IMR-90 (cell line): ENCODE data around the gene HHATL. TPM values are rescaled to one million over a fixed set of nuclear protein-coding genes. Genes with fewer than 3 reads are reported as not detected.

Experiments used
- ATAC-seq: fragments of 200-7000 bp; cut with Tn5 transposase; 2 replicates; pipeline ENCODE4 v1.9.1; 2020; ENCODE audit warnings: low read depth, mild to moderate bottlenecking, moderate library complexity
- BruUV-seq: library from RNA; stranded (reverse); fragments of 400-500 nt; replicated peaks from 2 replicates; lab custom pipeline; 2021; lab: Mats Ljungman, UMichigan
- CTCF ChIA-PET: fragments of 300-600 bp; formaldehyde crosslinking; extraction: SDS; loops from one replicate; lab custom pipeline; 2021; ENCODE audit warnings: antibody characterized with exemption; lab: Yijun Ruan, JAX
- POLR2A ChIA-PET: fragments of 300-600 bp; sonication (Branson Sonifier 250); formaldehyde crosslinking; loops from one replicate; lab custom pipeline; 2022; ENCODE audit warnings: antibody characterized with exemption; ENCODE audit not compliant: unreplicated experiment; lab: Charles Lee
- DNase-seq: peaks from one replicate; pipeline ENCODE4 v3.0.0; 2013
- H2AFZ ChIP-seq: replicated peaks from 2 replicates; pipeline ENCODE3; 2013; ENCODE audit warnings: low read length, mild to moderate bottlenecking; ENCODE audit not compliant: poor library complexity
- H2AK5ac ChIP-seq: 2 replicates; pipeline ENCODE4 v1.6.1; 2013; ENCODE audit warnings: low read depth, low read length, inconsistent platforms
- H2AK9ac ChIP-seq: replicated peaks from 2 replicates; pipeline ENCODE3; 2013; ENCODE audit warnings: mild to moderate bottlenecking, low read depth, low read length, moderate library complexity; ENCODE audit not compliant: poor library complexity
- H2BK120ac ChIP-seq: 2 replicates; pipeline ENCODE4 v1.6.1; 2013; ENCODE audit warnings: low read depth, low read length, inconsistent platforms
- H2BK15ac ChIP-seq: 3 replicates; pipeline ENCODE4 v1.6.1; 2013; ENCODE audit warnings: low read depth, low read length, inconsistent platforms
- H2BK20ac ChIP-seq: 2 replicates; pipeline ENCODE4 v1.6.1; 2013; ENCODE audit warnings: low read depth, mild to moderate bottlenecking, inconsistent platforms, low read length, moderate library complexity
- H2BK5ac ChIP-seq: 2 replicates; pipeline ENCODE4 v1.6.1; 2013; ENCODE audit warnings: mild to moderate bottlenecking, low read depth, low read length, inconsistent platforms; ENCODE audit not compliant: poor library complexity, severe bottlenecking
- H3K14ac ChIP-seq: replicated peaks from 2 replicates; pipeline ENCODE4 v1.6.1; 2013; ENCODE audit warnings: low read depth, low read length, inconsistent platforms
- H3K18ac ChIP-seq: 2 replicates; pipeline ENCODE4 v1.6.1; 2013; ENCODE audit warnings: low read depth, low read length, control low read depth
- H3K23ac ChIP-seq: 2 replicates; pipeline ENCODE4 v1.6.1; 2013; ENCODE audit warnings: low read depth, low read length, inconsistent platforms
- H3K27ac ChIP-seq: 2 replicates; pipeline ENCODE4 v1.5.1; 2013; ENCODE audit warnings: mild to moderate bottlenecking, control low read depth, low read length; ENCODE audit not compliant: insufficient read depth
- H3K27me3 ChIP-seq: 2 replicates; pipeline ENCODE4 v1.6.1; 2013; ENCODE audit warnings: low read length; ENCODE audit not compliant: control insufficient read depth, insufficient read depth
- H3K36me3 ChIP-seq: 2 replicates; pipeline ENCODE4 v1.6.1; 2013; ENCODE audit warnings: low read length, mixed read lengths; ENCODE audit not compliant: control insufficient read depth, insufficient read depth
- H3K4ac ChIP-seq: 2 replicates; pipeline ENCODE4 v1.6.1; 2013; ENCODE audit warnings: low read depth, low read length, inconsistent platforms
- H3K4me1 ChIP-seq: 2 replicates; pipeline ENCODE4 v1.6.1; 2013; ENCODE audit warnings: low read length, mixed read lengths; ENCODE audit not compliant: control insufficient read depth, insufficient read depth
- H3K4me2 ChIP-seq: 2 replicates; pipeline ENCODE4 v1.6.1; 2013; ENCODE audit warnings: low read depth, mild to moderate bottlenecking, control low read depth, low read length, moderate library complexity
- H3K4me3 ChIP-seq: 2 replicates; pipeline ENCODE4 v1.5.1; 2013; ENCODE audit warnings: low read depth, mild to moderate bottlenecking, control low read depth, low read length, moderate library complexity; ENCODE audit not compliant: insufficient read depth
- H3K56ac ChIP-seq: 2 replicates; pipeline ENCODE4 v1.6.1; 2013; ENCODE audit warnings: low read length, inconsistent platforms; ENCODE audit not compliant: insufficient read depth; ENCODE audit errors: extremely low read depth
- H3K79me1 ChIP-seq, 2 experiments: 2 replicates each; pipeline ENCODE4 v1.6.1; 2013; ENCODE audit warnings: low read length in 2 of 2, inconsistent platforms in 1 of 2, low read depth in 1 of 2
- H3K9ac ChIP-seq: 2 replicates; pipeline ENCODE4 v1.6.1; 2013; ENCODE audit warnings: low read depth, low read length, control low read depth
- H3K9me1 ChIP-seq: 2 replicates; pipeline ENCODE4 v1.6.1; 2013; ENCODE audit warnings: low read length, inconsistent platforms; ENCODE audit not compliant: insufficient read depth
- H3K9me3 ChIP-seq: 2 replicates; pipeline ENCODE4 v1.6.1; 2013; ENCODE audit warnings: low read length; ENCODE audit not compliant: control insufficient read depth, insufficient read depth
- H4K20me1 ChIP-seq: 2 replicates; pipeline ENCODE4 v1.6.1; 2013; ENCODE audit warnings: low read length, inconsistent platforms; ENCODE audit not compliant: insufficient read depth
- H4K5ac ChIP-seq: 2 replicates; pipeline ENCODE4 v1.6.1; 2013; ENCODE audit warnings: mild to moderate bottlenecking, low read depth, low read length, control low read depth
- H4K8ac ChIP-seq, 2 experiments: 2 replicates each; pipeline ENCODE4 v1.6.1; 2013; ENCODE audit warnings: low read depth in 2 of 2, low read length in 2 of 2, control low read depth in 1 of 2, inconsistent platforms in 1 of 2
- H4K91ac ChIP-seq: 2 replicates; pipeline ENCODE4 v1.6.1; 2013; ENCODE audit warnings: low read depth, low read length, inconsistent platforms; ENCODE audit not compliant: insufficient read depth
- CHD1 ChIP-seq: IDR thresholded peaks from 2 replicates; pipeline ENCODE4 v1.6.1; 2012; ENCODE audit warnings: low read depth, low read length, improper control_type of control experiment
- FOS ChIP-seq: fragments of 150-350 bp; IDR thresholded peaks from 2 replicates; pipeline ENCODE4 v1.6.1; 2016; ENCODE audit warnings: low read depth, low read length
- MAFK ChIP-seq: IDR thresholded peaks from 2 replicates; pipeline ENCODE4 v1.6.1; 2012; ENCODE audit warnings: low read depth, low read length, improper control_type of control experiment
- POLR2A ChIP-seq: IDR thresholded peaks from 2 replicates; pipeline ENCODE4 v1.6.1; 2012; ENCODE audit warnings: mild to moderate bottlenecking, low read depth, low read length
- RFX5 ChIP-seq: IDR thresholded peaks from 2 replicates; pipeline ENCODE4 v1.8.0; 2012; ENCODE audit warnings: low read depth, mild to moderate bottlenecking, low read length, moderate library complexity
- SMC3 ChIP-seq: fragments of 150-350 bp; IDR thresholded peaks from 2 replicates; pipeline ENCODE4 v1.6.1; 2016; ENCODE audit warnings: low read depth, mild to moderate bottlenecking, antibody characterized with exemption, low read length, moderate library complexity
- WGBS, 2 experiments: methylation state at CpG; one replicate each; pipeline versions ENCODE4 v1.1.5 to v1.1.7; 2013; ENCODE audit warnings: missing lambda C conversion rate in 2 of 2; ENCODE audit not compliant: insufficient read length in 1 of 2; ENCODE audit errors: extremely low coverage in 2 of 2; 5-methylcytosine and 5-hydroxymethylcytosine counted together
- dilution Hi-C: fragments of 300-500 bp; cut with HindIII; formaldehyde crosslinking; loops from one replicate; pipeline ENCODE4 v1.14.3; 2018; ENCODE audit warnings: low sequenced_read_pairs; ENCODE audit not compliant: unreplicated experiment
- in situ Hi-C: fragments of 300-500 bp; cut with MboI; formaldehyde crosslinking; loops from 3 replicates; pipeline ENCODE4 v1.14.3; 2019; ENCODE audit warnings: low sequenced_read_pairs, inconsistent platforms, mixed read lengths
- intact Hi-C: fragments of 100-400 bp; cut with micrococcal nuclease; formaldehyde crosslinking; loops from 2 replicates; pipeline ENCODE4 v1.10.0; 2022
- polyA plus RNA-seq, 3 experiments: library from polyadenylated mRNA; depleted of rRNA; stranded (reverse); fragments of >200 nt; gene quantifications; 2 replicates each; pipeline ENCODE4 v1.2.3, GENCODE V29; 2012; ENCODE audit warnings: low replicate concordance in 1 of 3
- total RNA-seq: library from RNA; depleted of rRNA; stranded (reverse); fragments of >200 nt; gene quantifications from 2 replicates; pipeline ENCODE4 v1.2.3, GENCODE V29; 2012

The HHATL gene
- total and polyA plus RNA-seq, 2 of the 4 experiments (the other 2 are of a cell fraction) = not detected

DNA sequence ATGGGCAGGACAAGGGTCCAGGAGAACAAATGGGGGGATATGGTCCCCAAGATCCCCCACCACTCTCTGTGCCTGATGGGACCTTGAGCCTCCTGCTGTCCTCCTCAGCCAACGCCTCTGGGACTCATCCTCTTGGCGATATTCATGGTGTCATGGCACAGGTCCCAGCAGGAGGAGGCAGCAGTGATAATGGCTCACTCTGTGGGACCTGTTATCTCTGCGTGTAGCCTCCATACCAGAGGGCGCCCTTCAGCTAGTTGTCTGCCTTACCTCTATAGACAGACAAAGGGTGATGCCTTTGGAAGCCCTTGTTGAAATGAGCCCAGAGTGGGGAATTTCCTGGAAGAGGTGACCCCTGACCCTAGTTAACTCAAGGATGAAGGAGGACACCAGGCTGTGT, 41.7 kb downstream of the HHATL start:
- H2AK9ac ChIP-seq = no peak overlapping the region
- no peak overlapping the region for H3K4me3 ChIP-seq
- DNase-seq = no peak
- H3K27me3 ChIP-seq = no peaks in the 10 kb centered on the region
- H3K36me3 ChIP-seq = peaks cover 21% of the 10 kb centered on the region; the same call in 1 of the 2 replicates
- peaks cover 22% of the 10 kb centered on the region for H3K9me1 ChIP-seq
- no peak overlapping the region for H3K23ac ChIP-seq
- ATAC-seq = no peak
- H2AK5ac ChIP-seq = no peak overlapping the region
- in situ Hi-C loops (no loop called here), dilution Hi-C loops (no loop called here), intact Hi-C loops (no loop called here)
- H4K8ac ChIP-seq = no peak overlapping the region
- WGBS, 2 experiments = 70% methylated on average over 2 of the region's 4 CpGs; no CpG with 5 or more reads in 1 of the 2 experiments
- no peak overlapping the region for H3K56ac ChIP-seq
- no peak overlapping the region for H4K91ac ChIP-seq
- TF ChIP-seq CHD1 (no peak), SMC3 (no peak), POLR2A (no peak), RFX5 (no peak), FOS (no peak), MAFK (no peak)
- H2BK20ac ChIP-seq = no peak overlapping the region
- no TSS peak for BruUV-seq
- POLR2A ChIA-PET = no interaction called here
- peaks cover 30% of the 10 kb centered on the region for H4K20me1 ChIP-seq
- H3K18ac ChIP-seq = no peak overlapping the region
- H3K27ac ChIP-seq = no peak overlapping the region
- no peak overlapping the region for H3K9ac ChIP-seq
- no peaks in the 10 kb centered on the region for H3K9me3 ChIP-seq
- H2BK120ac ChIP-seq = no peak overlapping the region
- no peak overlapping the region for H3K4me2 ChIP-seq
- H2BK5ac ChIP-seq = no peak overlapping the region
- H3K14ac ChIP-seq = no peak overlapping the region
- CTCF ChIA-PET = interaction anchor here (0.9 kb wide), 1 partner anchor 17 kb away, joined by 3 read pairs; no protein-coding TSS in a partner anchor
- H3K4ac ChIP-seq = no peak overlapping the region
- H4K5ac ChIP-seq = no peak overlapping the region
- no peak overlapping the region for H2AFZ ChIP-seq
- H3K4me1 ChIP-seq = peaks cover 6% of the 10 kb centered on the region; the same call in 1 of the 2 replicates
- peaks cover 3 to 35% of the 10 kb centered on the region in 2 experiments; a peak in 3 of 4 replicates for H3K79me1 ChIP-seq
- H2BK15ac ChIP-seq = no peak overlapping the region
